ENCODE data around the gene PARD3. TPM values are rescaled to one million over a fixed set of nuclear protein-coding genes. Genes with fewer than 3 reads are reported as not detected.

The PARD3 gene
- total RNA-seq, 1 experiment from 2014 or later = 57.4 TPM

GRCh38 chr10:34590793-34591192 lies 224.3 kb downstream of the PARD3 start:
- no TSS peak for BruUV-seq (replicated peaks)
- Histone ChIP-seq H3K27ac (no peak overlapping the region), H3K9me3 (ENCODE audit: insufficient read depth, low read depth) (no peaks in the 10 kb centered on the region), H2AFZ (no peak overlapping the region), H3K27me3 (ENCODE audit: insufficient read depth, low read depth) (no peaks in the 10 kb centered on the region), H3K4me2 (no peak overlapping the region), H3F3A (ENCODE audit: insufficient read depth, low read depth) (no peaks in the 10 kb centered on the region), H3K79me2 (ENCODE audit: low read depth) (peaks cover 38% of the 10 kb centered on the region), H3K4me3 (no peak overlapping the region), H3K9me2 (ENCODE audit: insufficient read depth) (no peaks in the 10 kb centered on the region), H3K4me1 (replicated peaks; ENCODE audit: insufficient read depth) (no peaks in the 10 kb centered on the region), H4K20me1 (ENCODE audit: insufficient read depth) (no peaks in the 10 kb centered on the region; the same call in 1 of the 2 replicates), H3K36me3 (ENCODE audit: low read depth) (no peaks in the 10 kb centered on the region)
- no peak for DNase-seq
- TF ChIP-seq EZH2 (IDR thresholded peaks at IDR 0.05; ENCODE audit: low read depth) = no peak
- POLR2A ChIA-PET (ENCODE audit: unreplicated experiment) = no interaction called here
- CTCF ChIA-PET = no interaction called here
- intact Hi-C loops (cut with micrococcal nuclease; ENCODE audit: unreplicated experiment) = no loop called here

GRCh38 chr10:34589275-34589674 lies 225.8 kb downstream of the PARD3 start:
- H3K79me2 ChIP-seq (ENCODE audit: low read depth) = peaks cover 32% of the 10 kb centered on the region; the same call in 1 of the 2 replicates
- ChIA-PET POLR2A (ENCODE audit: unreplicated experiment) (no interaction called here), CTCF (no interaction called here)
- H2AFZ ChIP-seq = no peak overlapping the region
- no peaks in the 10 kb centered on the region for H3K36me3 ChIP-seq (ENCODE audit: low read depth)
- no peaks in the 10 kb centered on the region for H3K9me3 ChIP-seq (ENCODE audit: insufficient read depth, low read depth)
- H3K27ac ChIP-seq = no peak overlapping the region
- H3K4me2 ChIP-seq = no peak overlapping the region
- H3K9me2 ChIP-seq (ENCODE audit: insufficient read depth) = no peaks in the 10 kb centered on the region
- intact Hi-C loops (cut with micrococcal nuclease; ENCODE audit: unreplicated experiment) = no loop called here
- no TSS peak for BruUV-seq (replicated peaks)
- no peaks in the 10 kb centered on the region for H3F3A ChIP-seq (ENCODE audit: insufficient read depth, low read depth)
- H4K20me1 ChIP-seq (ENCODE audit: insufficient read depth) = peaks cover 3% of the 10 kb centered on the region; the same call in 1 of the 2 replicates
- H3K4me3 ChIP-seq = no peak overlapping the region
- DNase-seq = no peak
- no peaks in the 10 kb centered on the region for H3K4me1 ChIP-seq (replicated peaks; ENCODE audit: insufficient read depth)
- no peaks in the 10 kb centered on the region for H3K27me3 ChIP-seq (ENCODE audit: insufficient read depth, low read depth)
- TF ChIP-seq CTCF (conservative IDR thresholded peaks at IDR 0.05) = no peak
- no peak for TF ChIP-seq EZH2 (IDR thresholded peaks at IDR 0.05; ENCODE audit: low read depth)

- intact Hi-C loops (cut with micrococcal nuclease; ENCODE audit: unreplicated experiment) = no loop called here
- Histone ChIP-seq H3K4me1 (replicated peaks; ENCODE audit: insufficient read depth) (no peaks in the 10 kb centered on the region), H2AFZ (no peak overlapping the region), H3F3A (ENCODE audit: insufficient read depth, low read depth) (0 out of 2 replicates have a peak, but pooled peaks cover under 1% of the 10 kb centered on the region), H4K20me1 (ENCODE audit: insufficient read depth) (peaks cover 5% of the 10 kb centered on the region; the same call in 1 of the 2 replicates), H3K36me3 (ENCODE audit: low read depth) (no peaks in the 10 kb centered on the region), H3K27me3 (ENCODE audit: insufficient read depth, low read depth) (no peaks in the 10 kb centered on the region), H3K4me3 (no peak overlapping the region), H3K79me2 (ENCODE audit: low read depth) (peaks cover 21% of the 10 kb centered on the region; the same call in 1 of the 2 replicates), H3K9me3 (ENCODE audit: insufficient read depth, low read depth) (no peaks in the 10 kb centered on the region), H3K27ac (no peak overlapping the region), H3K4me2 (no peak overlapping the region), H3K9me2 (ENCODE audit: insufficient read depth) (no peaks in the 10 kb centered on the region)
- POLR2A ChIA-PET (ENCODE audit: unreplicated experiment) = no interaction called here
- no TSS peak for BruUV-seq (replicated peaks)
- no peak for DNase-seq
- CTCF ChIA-PET = no interaction called here
- TF ChIP-seq CTCF (conservative IDR thresholded peaks at IDR 0.05) (no peak), EZH2 (IDR thresholded peaks at IDR 0.05; ENCODE audit: low read depth) (no peak)
Observed at GRCh38 chr10:34587680-34588019, 227.4 kb downstream of the PARD3 start.

GRCh38 chr10:34587002-34587679 lies 228.0 kb downstream of the PARD3 start:
- TF ChIP-seq EZH2 (IDR thresholded peaks at IDR 0.05; ENCODE audit: low read depth) = no peak
- TF ChIP-seq CTCF (conservative IDR thresholded peaks at IDR 0.05) = no peak
- peaks cover 7% of the 10 kb centered on the region; the same call in 1 of the 2 replicates for H4K20me1 ChIP-seq (ENCODE audit: insufficient read depth)
- H3K4me3 ChIP-seq = no peak overlapping the region
- H3F3A ChIP-seq (ENCODE audit: insufficient read depth, low read depth) = peaks cover 2% of the 10 kb centered on the region; the same call in 1 of the 2 replicates
- DNase-seq = no peak
- peaks cover 17% of the 10 kb centered on the region; the same call in 1 of the 2 replicates for H3K79me2 ChIP-seq (ENCODE audit: low read depth)
- no peaks in the 10 kb centered on the region for H3K4me1 ChIP-seq (replicated peaks; ENCODE audit: insufficient read depth)
- intact Hi-C loops (cut with micrococcal nuclease; ENCODE audit: unreplicated experiment) = no loop called here
- no peaks in the 10 kb centered on the region for H3K27me3 ChIP-seq (ENCODE audit: insufficient read depth, low read depth)
- no peak overlapping the region for H3K27ac ChIP-seq
- H3K36me3 ChIP-seq (ENCODE audit: low read depth) = no peaks in the 10 kb centered on the region
- BruUV-seq (replicated peaks) = no TSS peak
- H2AFZ ChIP-seq = no peak overlapping the region
- H3K4me2 ChIP-seq = no peak overlapping the region
- H3K9me2 ChIP-seq (ENCODE audit: insufficient read depth) = no peaks in the 10 kb centered on the region
- CTCF ChIA-PET = no interaction called here
- H3K9me3 ChIP-seq (ENCODE audit: insufficient read depth, low read depth) = no peaks in the 10 kb centered on the region
- POLR2A ChIA-PET (ENCODE audit: unreplicated experiment) = no interaction called here
